Activated gamma-delta T cell (primary cell): ENCODE results near the gene GLA.

Experiments used
- DNase-seq: peaks from one replicate; lab custom pipeline; 2025; lab: John Stamatoyannopoulos, UW
- total RNA-seq, 2 donors: gene quantifications; one replicate each; lab custom pipeline; 2026; lab: John Stamatoyannopoulos, UW

GLA gene
- total RNA-seq, result 12.1 to 18.7 reads per million in 2 donors

DNA sequence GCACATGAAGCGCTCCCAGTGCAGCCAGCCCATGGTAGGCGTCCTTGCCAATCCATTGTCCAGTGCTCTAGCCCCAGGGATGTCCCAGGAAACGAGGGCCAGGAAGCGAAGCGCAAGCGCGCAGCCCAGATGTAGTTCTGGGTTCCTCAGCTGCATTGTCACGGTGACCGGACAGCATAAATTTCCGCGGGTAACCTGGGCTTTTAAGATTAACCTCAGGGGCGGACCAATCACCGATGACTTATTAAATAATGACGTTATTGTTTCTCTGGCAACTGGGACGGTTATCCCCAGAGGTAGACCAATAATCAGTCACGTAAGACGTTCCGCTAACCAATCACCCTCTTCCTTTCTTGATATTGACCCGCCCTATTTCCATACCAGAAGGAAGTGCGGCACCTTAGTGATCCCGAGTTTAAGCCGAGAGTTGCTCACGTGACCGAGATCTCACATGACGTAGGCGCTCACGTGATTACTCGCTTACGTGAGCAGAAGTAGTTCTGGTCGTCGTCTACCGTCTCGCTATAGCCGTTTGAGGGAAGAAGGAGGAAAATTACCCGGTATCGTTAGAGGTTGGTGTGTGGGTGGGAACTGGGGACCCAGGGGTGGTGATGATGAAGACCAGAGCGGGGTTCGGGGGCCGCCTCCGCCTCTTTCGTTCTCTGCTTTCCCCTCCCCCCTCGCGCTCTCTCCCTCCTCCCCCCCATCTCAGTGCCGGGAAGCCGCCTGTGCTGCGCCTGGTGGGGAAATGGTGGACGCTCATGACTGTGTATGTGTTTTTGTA, at the start of gene GLA, which contains the start of gene HNRNPH2:
TSS of gene GLA (minus strand) at position 178 of the 784 bp plus-strand sequence. CDS start at position 156, 22 bp downstream.
TSS of gene HNRNPH2 (plus strand) at position 475 of the 784 bp plus-strand sequence. CDS start 3,767 bp downstream, outside the sequence.
- peak; percentile 37 for DNase-seq

DNA sequence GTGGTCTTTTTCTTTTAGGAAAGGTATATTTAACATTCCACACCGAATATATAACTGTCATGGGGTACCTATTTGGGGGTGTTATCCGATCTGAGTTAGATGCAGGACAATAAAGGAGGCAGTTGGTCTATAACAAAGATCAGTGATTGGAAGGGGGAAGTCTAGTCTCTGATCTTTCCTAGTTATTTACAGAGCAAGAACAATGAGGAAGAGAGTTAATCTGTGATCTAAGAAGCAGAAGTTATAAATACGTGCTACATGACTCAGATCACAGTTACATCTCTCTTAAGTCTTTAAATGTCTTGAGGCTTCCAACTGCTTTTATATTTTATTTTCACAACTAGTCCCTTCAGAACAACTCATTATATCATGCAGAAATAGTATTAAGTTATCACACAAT, 44.3 kb upstream of the GLA start:
- DNase-seq, result no peak

DNA sequence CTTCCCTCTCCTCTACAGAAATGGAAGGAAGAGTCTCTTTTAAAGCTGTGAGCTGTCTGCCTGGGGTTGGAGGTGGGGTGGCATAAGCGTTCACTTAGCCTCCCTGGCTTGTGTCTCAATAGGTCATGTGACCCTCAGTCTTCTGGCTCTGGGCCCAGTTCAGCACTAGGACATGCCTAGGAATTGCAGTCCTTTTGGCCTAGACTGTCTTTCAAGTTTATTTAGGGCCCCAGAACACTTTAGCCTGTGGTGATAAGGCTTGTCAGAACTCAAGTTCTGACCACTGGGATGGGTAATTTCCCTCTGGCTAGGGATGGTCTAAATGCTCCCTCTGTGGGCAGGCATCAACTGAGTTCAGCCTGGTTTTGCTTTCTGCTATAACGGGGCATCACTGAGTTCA, 43.2 kb upstream of the GLA start:
- DNase-seq, result no peak

DNA sequence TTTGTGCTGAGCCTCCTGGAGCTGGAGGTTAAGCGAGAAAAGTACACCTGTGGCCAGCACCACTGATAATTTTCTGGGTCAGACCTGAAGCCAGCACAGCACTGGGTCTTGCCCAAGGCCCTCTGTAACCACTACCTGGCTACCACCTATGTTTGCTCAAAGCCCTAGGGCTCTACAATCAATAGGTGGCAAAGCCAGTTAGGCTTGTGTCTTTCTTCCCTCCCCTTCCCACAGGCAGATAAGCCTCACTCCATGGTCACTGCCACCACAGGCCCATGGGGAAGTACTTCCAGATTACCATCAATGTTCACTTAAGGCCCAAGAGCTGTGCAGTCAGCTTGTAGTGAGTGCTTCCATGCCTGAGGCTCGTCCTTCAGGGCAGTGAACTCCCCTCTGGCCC, 42.4 kb upstream of the GLA start:
- DNase-seq, result no peak

DNA sequence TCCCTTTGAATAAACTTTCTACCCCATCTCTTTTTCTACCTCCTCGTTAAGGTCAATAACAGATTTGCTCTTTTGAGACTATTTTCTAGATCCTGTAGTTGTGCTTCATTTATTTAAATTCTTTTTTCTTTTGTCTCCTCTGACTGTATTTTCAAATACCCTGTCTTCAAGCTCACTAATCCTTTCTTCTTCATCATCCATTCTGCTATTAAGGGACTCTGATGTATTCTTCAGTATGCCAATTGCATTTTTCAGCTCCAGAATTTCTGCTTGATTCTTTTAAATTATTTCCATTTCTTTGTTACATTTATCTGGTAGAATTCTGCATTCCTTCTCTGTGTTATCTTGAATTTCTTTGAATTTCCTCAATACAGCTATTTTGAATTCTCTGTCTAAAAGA, 41.6 kb upstream of the GLA start:
- DNase-seq, result no peak

DNA sequence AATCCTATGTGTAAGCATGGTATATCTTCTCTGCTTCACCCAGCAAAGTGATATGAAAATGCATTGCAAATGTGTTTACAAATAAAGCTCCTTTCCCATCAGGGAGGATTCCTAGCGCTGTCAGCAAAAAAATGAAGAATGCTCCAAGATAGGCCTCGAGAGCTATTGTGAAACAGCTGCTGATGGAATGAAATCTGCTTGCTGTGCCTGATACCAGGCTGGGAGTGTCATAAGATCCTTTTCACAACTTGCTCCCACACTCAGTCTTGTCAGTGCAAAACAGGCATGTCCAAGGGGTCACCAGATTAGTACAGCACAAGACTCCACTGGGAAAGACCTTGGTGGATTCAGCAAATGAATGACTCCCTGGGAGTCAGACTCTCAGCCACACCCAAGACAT, 34.4 kb upstream of the GLA start:
- DNase-seq, result no peak

DNA sequence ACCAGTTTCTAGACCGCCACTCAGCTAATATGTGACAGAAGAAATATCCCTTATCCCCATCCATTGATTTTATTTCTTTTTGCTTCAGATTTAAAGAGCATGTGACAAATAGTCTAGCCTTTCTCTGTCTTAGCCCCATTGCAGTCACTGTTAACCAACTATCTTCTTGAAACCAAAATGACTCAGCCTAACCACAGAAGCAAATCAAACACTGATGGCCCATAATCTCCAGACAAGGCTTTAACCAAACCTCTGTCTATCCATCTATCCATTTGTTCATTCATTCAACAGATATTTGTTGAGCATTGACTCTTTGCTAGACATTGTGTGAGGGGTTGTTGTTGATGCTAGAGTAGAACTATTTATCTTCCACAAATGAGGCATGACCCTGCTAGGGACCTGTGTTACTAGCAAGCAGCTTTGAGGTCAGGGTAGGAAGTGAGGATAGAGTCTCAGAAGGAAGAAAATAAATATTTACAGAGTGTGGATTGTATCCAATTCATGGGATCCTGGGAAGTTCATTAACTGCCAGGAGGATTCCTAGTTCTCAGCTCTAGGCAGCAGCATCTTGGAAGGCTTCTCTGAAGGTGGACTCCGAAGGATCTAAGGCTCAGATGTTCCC, 22.8 kb upstream of the GLA start:
- no peak for DNase-seq

DNA sequence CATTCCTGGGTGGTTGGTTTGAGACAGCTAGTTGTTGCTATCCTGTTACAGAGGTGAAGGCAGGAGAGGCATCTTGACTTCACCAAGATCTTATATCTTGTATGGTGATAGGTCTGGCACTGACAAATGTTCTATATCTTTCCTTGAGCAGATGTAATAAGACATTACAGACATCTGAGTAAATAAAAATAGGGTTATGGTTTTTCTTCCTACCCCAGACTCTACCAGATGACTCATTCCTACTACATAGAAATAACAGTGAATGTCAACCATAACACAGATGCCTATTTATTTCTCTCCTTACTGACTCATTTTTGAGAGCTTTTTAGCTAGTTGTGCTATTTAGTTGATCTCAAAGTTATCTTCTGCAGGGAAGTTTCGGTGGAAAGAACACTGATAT, 22.2 kb upstream of the GLA start:
- DNase-seq, result no peak

DNA sequence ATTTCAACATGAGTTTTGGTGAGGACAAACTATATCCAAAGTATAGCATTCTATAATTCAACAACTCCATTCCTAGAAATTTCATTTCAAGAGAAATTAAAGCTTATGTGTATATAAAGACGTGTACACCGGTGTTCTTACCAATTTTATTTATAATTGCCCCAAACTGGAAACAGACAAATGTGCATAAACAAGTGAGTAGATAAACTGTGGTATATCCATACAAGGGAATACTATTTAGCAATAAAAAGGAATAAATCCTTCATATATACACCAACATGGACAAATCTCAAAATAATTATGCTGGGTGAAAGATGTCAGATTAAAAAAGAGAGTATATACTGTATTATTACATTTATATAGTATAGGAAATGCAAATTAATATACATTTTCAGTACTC, 20.2 kb upstream of the GLA start:
- DNase-seq, result no peak

DNA sequence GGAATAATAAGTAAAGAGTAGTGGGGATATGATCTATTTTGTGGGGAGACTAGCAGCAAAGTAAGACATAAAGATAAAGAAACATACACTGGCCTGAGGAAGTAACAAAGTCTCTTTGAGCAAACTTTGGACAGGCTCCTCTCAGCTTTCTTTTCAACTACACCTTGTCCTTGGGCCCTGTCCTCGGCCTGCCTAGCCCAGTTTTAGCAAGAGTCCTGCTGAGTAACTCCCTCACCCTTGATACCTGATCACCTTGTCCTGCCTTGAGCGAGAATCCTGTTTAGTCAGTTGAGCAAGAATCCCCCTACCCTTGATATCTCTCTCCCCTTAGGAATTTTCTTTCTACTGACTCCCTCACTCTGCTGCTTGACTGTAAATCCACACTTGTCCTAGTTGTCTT, 11.8 kb upstream of the GLA start:
- no peak for DNase-seq

DNA sequence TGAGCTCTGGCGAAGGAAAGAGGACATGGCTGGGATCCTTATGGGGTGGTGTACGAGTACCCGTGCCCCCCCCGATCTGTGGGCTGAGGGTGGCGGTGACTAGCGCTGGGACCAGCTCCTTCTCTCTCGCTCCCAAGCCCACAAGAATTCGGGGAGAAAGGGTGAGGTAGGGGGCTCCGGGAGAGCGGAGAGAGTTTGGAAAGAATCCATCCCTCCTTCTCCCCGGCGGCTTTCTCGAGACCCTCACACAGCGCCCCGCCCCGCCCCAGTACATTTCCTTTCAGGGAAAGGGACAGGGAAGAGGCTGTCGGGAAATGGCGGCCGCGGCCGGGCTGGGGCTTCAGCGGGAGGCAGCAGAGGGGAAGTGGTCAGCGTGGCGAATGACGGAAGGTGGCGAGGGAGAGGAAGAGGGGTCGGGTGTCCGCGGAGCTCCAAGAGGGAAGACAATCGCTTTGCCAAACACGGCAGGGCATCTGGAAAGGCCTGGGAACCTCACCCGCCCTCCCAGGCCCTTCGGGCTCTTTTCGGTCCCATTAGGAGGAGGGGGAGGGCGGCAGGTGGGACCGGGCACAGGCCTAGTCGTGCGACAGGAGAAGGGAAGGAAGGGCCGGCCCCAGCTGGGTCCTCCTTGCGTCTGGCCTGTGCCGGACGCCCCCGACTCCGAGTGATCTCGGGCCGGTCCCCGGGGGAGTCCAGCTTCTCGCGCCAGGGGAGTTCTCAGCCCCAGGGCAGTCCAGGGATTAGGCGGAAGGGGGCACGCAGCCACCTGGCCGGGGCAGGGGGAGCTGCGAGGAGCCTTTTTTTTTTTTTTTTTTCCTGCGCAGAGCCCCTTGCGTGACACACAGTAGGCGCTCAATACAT, 10.5 kb upstream of the GLA start:
- peak; percentile 20 for DNase-seq

DNA sequence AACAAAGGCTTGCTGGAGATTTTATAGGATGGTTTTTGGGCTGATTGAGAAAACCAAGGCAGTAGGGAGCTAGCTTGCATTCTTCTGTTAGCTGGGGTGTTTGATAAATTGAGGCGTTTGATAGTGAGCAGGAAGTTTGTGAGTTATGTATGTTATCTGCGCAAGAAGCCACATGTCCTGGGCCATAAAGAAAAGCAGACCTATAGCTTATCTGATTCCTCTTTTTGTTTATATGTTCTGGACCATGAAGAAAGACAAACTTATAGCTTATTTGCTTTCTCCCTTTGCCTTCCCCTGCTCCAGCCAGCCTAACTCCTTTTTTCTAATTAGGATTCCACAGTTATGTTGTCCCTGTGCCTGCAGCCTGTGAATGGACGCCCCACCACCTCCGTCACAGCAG, 9.5 kb upstream of the GLA start:
- DNase-seq, result no peak

DNA sequence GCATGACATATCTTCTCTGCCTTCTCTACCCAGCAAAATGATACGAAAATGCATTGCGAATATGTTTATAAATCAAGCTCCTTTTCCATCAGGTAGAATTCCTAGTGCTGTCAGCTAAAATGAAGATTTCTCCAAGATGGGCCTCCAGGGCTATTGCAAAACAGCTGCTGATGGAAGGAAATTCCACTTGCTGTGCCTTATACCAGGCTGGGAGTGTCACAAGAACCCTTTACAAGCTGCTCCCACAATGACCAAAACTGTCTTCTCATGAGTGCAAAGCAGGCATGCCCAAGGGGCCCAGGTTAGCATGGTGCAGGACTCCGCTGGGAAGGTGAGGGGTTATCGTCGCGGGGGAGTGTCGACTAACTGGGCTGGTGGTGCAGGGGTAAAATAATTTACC, 9.0 kb upstream of the GLA start:
- no peak for DNase-seq

DNA sequence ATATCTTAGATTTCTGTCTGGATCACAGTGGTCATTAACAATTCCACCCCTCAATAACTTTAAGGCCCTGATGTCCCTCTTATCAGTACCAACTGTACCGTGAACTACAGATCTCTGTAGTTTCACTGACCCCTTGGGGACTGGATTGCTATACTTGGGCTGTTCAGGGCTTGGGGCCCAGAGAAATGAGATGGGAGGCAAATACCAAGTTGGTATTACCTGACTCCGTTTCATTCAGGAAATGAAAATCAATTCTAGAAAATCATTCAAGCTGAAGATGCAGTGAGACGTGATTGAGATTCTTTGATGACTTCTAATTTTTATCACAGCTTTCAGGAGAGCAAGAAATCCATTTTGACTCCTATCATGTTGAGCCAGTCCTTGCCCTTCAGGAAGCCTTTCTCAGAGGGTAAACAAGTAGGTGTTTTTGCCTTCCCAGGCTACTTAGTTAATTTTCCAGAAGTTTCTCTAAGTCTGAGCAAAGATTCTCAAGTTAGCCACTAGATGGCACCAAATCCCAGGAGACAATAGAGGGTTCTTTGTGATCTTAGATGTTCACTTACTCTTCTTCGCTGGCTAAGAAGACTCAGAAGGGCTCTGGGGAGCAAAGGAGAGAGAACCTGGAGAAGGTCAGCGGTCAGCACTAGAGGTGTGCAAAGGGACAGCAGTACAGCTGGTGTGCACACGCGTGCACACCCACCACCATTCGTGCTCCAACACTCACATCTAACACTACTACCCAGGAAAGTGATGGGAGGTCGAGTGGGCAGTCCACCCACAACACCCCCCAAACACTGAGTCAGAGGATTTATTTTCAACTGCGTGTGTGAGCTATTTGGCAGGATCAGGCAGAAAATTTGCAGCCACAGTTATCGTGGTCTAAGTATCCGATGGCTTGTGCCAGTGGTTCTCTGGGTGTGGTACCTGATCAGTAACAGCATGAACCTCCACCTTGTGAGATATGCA, 7.7 kb upstream of the GLA start:
- DNase-seq, result no peak

DNA sequence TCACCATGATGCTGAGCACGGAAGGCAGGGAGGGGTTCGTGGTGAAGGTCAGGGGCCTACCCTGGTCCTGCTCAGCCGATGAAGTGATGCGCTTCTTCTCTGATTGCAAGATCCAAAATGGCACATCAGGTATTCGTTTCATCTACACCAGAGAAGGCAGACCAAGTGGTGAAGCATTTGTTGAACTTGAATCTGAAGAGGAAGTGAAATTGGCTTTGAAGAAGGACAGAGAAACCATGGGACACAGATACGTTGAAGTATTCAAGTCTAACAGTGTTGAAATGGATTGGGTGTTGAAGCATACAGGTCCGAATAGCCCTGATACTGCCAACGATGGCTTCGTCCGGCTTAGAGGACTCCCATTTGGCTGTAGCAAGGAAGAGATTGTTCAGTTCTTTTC, 4.3 kb upstream of the GLA start:
- no peak for DNase-seq

DNA sequence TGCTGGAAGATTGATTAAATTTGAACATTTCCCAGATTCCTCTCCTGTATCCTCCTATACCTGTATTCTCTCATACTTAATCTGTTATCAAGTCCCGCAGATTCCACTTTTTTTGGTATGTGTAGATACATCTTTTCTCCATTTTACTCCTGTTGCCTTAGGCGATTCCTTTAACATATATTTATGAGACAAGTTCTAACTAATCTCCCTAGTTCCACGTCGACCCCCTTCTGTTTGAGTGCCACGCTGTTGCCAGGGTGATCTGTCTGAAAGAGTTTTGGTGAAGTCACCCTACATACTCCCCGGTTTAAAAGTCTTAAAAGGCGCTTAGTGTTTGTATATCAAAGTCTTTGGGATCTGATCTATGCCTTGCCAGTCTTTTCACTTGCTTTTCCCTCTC, 2.7 kb upstream of the GLA start:
- DNase-seq, result no peak

DNA sequence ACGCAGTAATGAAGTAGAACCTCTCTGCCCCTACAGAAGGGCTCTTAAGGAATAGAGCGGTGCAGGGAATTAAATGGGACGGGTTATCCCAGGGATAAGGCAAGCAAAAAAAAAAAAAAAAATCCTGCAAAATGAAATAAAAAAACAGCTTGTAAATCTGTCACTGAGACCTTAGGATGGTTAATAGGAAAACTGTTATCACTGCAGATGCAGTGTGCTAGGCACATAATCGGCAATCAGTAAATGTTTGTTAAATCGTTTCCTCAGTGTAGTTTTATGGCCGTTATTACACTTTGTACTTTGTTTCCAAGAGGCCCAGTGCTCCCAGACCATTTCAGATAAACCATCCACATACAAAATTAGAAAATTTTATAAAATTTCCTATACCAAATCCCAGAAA, 1.3 kb upstream of the GLA start:
- DNase-seq, result no peak

DNA sequence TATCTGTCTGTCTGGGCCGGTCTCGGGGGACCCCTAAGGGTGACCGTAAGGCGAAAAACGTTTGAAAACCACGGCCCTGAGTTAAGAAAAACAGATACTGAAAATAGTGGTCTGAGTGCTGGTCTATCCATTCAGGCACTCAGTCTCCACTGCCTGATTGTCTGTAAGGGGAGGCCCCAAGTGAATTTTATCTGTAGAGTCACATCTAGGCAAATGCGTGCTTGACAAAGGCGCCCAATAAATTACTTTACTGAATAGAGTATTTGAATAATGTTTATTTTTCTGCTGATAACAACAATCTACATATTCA, 762 bp upstream of the GLA start:
- DNase-seq, result no peak

DNA sequence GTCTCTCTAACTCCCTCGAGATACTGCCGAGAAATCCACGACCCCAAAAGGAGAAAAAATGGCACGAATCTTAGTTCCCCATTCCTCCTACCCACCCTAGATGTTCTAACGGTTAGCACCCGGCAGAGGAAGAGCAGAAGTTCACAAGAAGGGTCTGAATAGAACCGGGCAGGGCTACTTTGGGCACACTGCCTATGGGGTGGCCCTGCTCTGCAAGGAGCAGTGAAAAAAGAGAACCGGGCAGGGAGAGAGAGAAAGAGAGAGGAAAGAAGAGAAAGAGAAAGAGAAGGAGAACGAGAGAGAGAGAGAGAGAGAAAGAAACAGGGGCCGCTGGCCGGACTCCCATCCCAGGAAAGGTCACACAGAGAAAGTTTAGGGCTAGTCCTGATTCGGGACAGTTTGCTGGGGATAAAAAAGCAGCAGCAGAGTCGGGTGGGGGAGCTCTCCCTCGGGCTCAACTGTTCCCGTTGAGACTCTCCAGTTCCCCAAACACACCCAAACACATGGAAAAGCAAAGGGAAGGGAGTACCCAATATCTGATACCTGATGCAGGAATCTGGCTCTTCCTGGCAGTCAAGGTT, 468 bp downstream of the GLA start:
- no peak for DNase-seq

DNA sequence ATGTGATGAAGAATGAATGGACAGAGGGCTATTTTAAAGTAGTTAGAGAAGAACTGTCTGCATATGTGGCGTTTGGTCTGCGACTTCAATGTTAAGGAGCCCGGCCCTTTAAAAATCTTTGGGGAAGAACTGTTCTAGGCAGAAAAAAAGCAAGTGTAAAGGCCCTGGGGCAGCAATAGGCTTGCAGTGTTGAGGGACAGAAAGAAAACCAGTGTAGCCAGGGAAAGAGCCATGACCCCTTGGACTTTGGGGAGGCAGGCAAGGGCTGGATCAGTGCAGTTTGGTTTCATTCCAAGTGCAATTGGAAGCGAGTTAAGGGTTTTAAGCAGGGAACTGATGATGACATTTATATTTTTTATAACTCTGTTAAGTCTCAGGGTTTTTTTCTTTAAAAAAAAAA, 7.9 kb downstream of the GLA start:
- no peak for DNase-seq

DNA sequence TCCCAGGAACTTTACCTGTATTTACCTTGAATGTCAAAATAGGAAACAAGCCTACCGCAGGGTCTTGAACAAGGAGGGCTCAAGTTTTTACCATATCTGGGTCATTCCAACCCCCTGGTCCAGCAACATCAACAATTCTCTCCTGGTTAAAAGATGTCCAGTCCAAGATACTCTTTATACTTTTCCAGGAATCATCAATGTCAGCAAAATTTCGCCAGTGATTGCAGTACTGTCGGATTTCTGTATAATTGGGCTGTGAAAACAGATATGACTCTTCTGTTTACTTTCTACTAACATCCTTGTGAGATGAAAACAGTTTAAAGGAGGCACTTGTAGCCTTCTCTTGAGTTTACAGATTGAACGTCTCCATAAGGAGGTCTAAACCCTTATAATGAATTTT, 9.0 kb downstream of the GLA start:
- no peak for DNase-seq
